HCT116 (cell line): ENCODE measurements around the gene COMMD10. TPM values are rescaled to one million over a fixed set of nuclear protein-coding genes. Genes with fewer than 3 reads are reported as not detected.

Experiments used
- ATAC-seq: fragments of 200-7000 bp; cut with Tn5 transposase; 2 replicates; pipeline ENCODE4 v1.9.1; 2020; ENCODE audit warnings: mild to moderate bottlenecking, moderate library complexity
- BruUV-seq: library from RNA; stranded (reverse); fragments of 400-500 nt; replicated peaks from 2 replicates; lab custom pipeline; 2021; lab: Mats Ljungman, UMichigan
- CTCF ChIA-PET: fragments of 300-600 bp; sonication (Branson Sonifier 250); formaldehyde crosslinking; loops from one replicate; lab custom pipeline; 2021; ENCODE audit warnings: antibody characterized with exemption; lab: Charles Lee
- POLR2A ChIA-PET: fragments of 300-600, 350-600 bp; sonication (Branson Sonifier 250); formaldehyde crosslinking; loops from one replicate; lab custom pipeline; 2021; ENCODE audit warnings: antibody characterized with exemption; lab: Charles Lee
- RAD21 ChIA-PET, 2 experiments: fragments of 300-600 bp; sonication (Branson Sonifier 250); formaldehyde crosslinking; loops; one replicate each; lab custom pipeline; 2023; ENCODE audit warnings: low total read pairs in 2 of 2; ENCODE audit not compliant: uncharacterized antibody in 2 of 2, unreplicated experiment in 2 of 2, low non-redundant PET in 1 of 2; lab: Charles Lee
- DNase-seq: peaks from one replicate; pipeline ENCODE4 v3.0.0-alpha.2; 2010; ENCODE audit warnings: low read depth, low spot score
- H2AFZ ChIP-seq: fragments of 200-600 bp; shearing (Covaris generic), sonication (generic); 2 replicates; pipeline ENCODE4 v1.6.1; 2017; ENCODE audit warnings: low read depth, mixed run types, mixed read lengths, antibody characterized with exemption, low read length; ENCODE audit not compliant: poor library complexity, severe bottlenecking
- H3K27ac ChIP-seq: 2 replicates; pipeline ENCODE4 v1.5.1; 2012; ENCODE audit warnings: low read depth, low read length
- H3K27me3 ChIP-seq: fragments of 200-600 bp; sonication (generic); 2 replicates; pipeline ENCODE4 v1.6.1; 2016; ENCODE audit warnings: mixed run types, low read length, mixed read lengths; ENCODE audit not compliant: insufficient read depth
- H3K36me3 ChIP-seq, 2 experiments: fragments of 200-500 bp in 1 of 2; fragments of 200-600 bp in 1 of 2; sonication (Bioruptor generic) in 1 of 2; sonication (generic) in 1 of 2; 2 replicates each; pipeline versions ENCODE4 v1.5.1 to v1.6.1; 2014 to 2016; ENCODE audit warnings: low read length in 2 of 2, inconsistent platforms in 1 of 2, mixed read lengths in 1 of 2, mixed run types in 1 of 2; ENCODE audit not compliant: insufficient read depth in 2 of 2, control insufficient read depth in 1 of 2
- H3K4me1 ChIP-seq, 2 experiments: fragments of 200-600 bp in 1 of 2; sonication (generic) in 1 of 2; 2 replicates each; pipeline versions ENCODE4 v1.5.1 to v1.6.1; 2012 to 2017; ENCODE audit warnings: low read length in 2 of 2, inconsistent platforms in 1 of 2, mild to moderate bottlenecking in 1 of 2, mixed read lengths in 1 of 2, mixed run types in 1 of 2, moderate library complexity in 1 of 2; ENCODE audit not compliant: insufficient read depth in 2 of 2, control insufficient read depth in 1 of 2
- H3K4me2 ChIP-seq: fragments of 200-600 bp; sonication (generic); 2 replicates; pipeline ENCODE4 v1.6.1; 2017; ENCODE audit warnings: mixed run types, low read length, mixed read lengths
- H3K4me3 ChIP-seq, 2 experiments: fragments of 200-600 bp in 1 of 2; sonication (generic) in 1 of 2; replicated peaks in 1 of 2; 2 replicates each; pipeline ENCODE4 v1.5.1; 2011 to 2016; ENCODE audit warnings: low read length in 2 of 2, control low read depth in 1 of 2, low read depth in 1 of 2, mild to moderate bottlenecking in 1 of 2, mixed read lengths in 1 of 2, mixed run types in 1 of 2
- H3K79me2 ChIP-seq: fragments of 200-600 bp; sonication (generic); 2 replicates; pipeline ENCODE4 v1.6.1; 2017; ENCODE audit warnings: mild to moderate bottlenecking, mixed run types, low read length, moderate library complexity, mixed read lengths; ENCODE audit not compliant: insufficient read depth
- H3K9ac ChIP-seq: fragments of 200-600 bp; sonication (generic); 2 replicates; pipeline ENCODE4 v1.6.1; 2016; ENCODE audit warnings: low read length, mixed read lengths
- H3K9me2 ChIP-seq: fragments of 200-600 bp; sonication (generic), shearing (Covaris generic); 2 replicates; pipeline ENCODE4 v1.6.1; 2017; ENCODE audit warnings: mixed run types, mild to moderate bottlenecking, moderate library complexity; ENCODE audit not compliant: insufficient read depth
- H3K9me3 ChIP-seq, 2 experiments: fragments of 200-500 bp in 1 of 2; fragments of 200-600 bp in 1 of 2; sonication (Bioruptor generic) in 1 of 2; sonication (generic) in 1 of 2; 2 replicates each; pipeline ENCODE4 v1.6.1; 2014 to 2017; ENCODE audit warnings: low read length in 2 of 2, mixed read lengths in 2 of 2, inconsistent platforms in 1 of 2, low read depth in 1 of 2, mild to moderate bottlenecking in 1 of 2, mixed run types in 1 of 2, moderate library complexity in 1 of 2; ENCODE audit not compliant: control insufficient read depth in 1 of 2, insufficient read depth in 1 of 2
- H4K20me1 ChIP-seq: fragments of 200-600 bp; sonication (generic), shearing (Covaris generic); 2 replicates; pipeline ENCODE4 v1.6.1; 2017; ENCODE audit warnings: mixed run types, mild to moderate bottlenecking, moderate library complexity; ENCODE audit not compliant: insufficient read depth
- CBX3 ChIP-seq: IDR thresholded peaks from 2 replicates; pipeline ENCODE4 v1.6.1; 2012; ENCODE audit warnings: low read depth
- ELF1 ChIP-seq: IDR thresholded peaks from 2 replicates; pipeline ENCODE4 v1.6.1; 2012; ENCODE audit warnings: low read depth, borderline replicate concordance
- EZH2 ChIP-seq: fragments of 200-600 bp; sonication (generic); IDR thresholded peaks from 2 replicates; pipeline ENCODE4 v1.6.1; 2017; ENCODE audit warnings: antibody characterized with exemption, mixed run types
- ZNF274 ChIP-seq: fragments of 200-500 bp; sonication (Bioruptor generic); IDR thresholded peaks from 2 replicates; pipeline ENCODE4 v1.6.1; 2014; ENCODE audit warnings: mild to moderate bottlenecking, low read depth, low read length, inconsistent platforms
- intact Hi-C: fragments of 100-400 bp; cut with micrococcal nuclease; formaldehyde crosslinking; loops from 2 replicates; pipeline ENCODE4 v1.10.0; 2022
- total RNA-seq: library from RNA; stranded (reverse); gene quantifications from one replicate; pipeline ENCODE4 v1.2.1, GENCODE V29; 2021; ENCODE audit not compliant: unreplicated experiment
- TF ChIP-seq, protein P1 (sequence below), 3 experiments: fragments of 200-600 bp in 1 of 3; sonication (generic) in 1 of 3; IDR thresholded peaks in 2 of 3; conservative IDR thresholded peaks in 1 of 3; 2 replicates each; pipeline ENCODE4 v1.5.1; 2012 to 2017; ENCODE audit warnings: low read depth in 2 of 3, low read length in 2 of 3, antibody characterized with exemption in 1 of 3, borderline replicate concordance in 1 of 3, control low read depth in 1 of 3, mild to moderate bottlenecking in 1 of 3, mixed read lengths in 1 of 3, mixed run types in 1 of 3, moderate library complexity in 1 of 3; ENCODE audit not compliant: insufficient read depth in 1 of 3
- TF ChIP-seq, protein P2 (sequence below): IDR thresholded peaks from 2 replicates; pipeline ENCODE4 v1.6.1; 2012

Gene COMMD10
- total RNA-seq, 1 experiment from 2014 or later = 35.3 TPM

GRCh38 chr5:116084871-116085715 lies at the start of gene COMMD10 (continued):
- TF ChIP-seq CBX3 = peak; percentile 11; the same call in 1 of the 2 replicates
- TF ChIP-seq EZH2 = no peak
- TF ChIP-seq, protein P1, sequence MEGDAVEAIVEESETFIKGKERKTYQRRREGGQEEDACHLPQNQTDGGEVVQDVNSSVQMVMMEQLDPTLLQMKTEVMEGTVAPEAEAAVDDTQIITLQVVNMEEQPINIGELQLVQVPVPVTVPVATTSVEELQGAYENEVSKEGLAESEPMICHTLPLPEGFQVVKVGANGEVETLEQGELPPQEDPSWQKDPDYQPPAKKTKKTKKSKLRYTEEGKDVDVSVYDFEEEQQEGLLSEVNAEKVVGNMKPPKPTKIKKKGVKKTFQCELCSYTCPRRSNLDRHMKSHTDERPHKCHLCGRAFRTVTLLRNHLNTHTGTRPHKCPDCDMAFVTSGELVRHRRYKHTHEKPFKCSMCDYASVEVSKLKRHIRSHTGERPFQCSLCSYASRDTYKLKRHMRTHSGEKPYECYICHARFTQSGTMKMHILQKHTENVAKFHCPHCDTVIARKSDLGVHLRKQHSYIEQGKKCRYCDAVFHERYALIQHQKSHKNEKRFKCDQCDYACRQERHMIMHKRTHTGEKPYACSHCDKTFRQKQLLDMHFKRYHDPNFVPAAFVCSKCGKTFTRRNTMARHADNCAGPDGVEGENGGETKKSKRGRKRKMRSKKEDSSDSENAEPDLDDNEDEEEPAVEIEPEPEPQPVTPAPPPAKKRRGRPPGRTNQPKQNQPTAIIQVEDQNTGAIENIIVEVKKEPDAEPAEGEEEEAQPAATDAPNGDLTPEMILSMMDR (IDR thresholded peaks at IDR 0.05 in 2 of 3, conservative IDR thresholded peaks at IDR 0.05 in 1 of 3; ENCODE audit: borderline replicate concordance in 1 of 3, insufficient read depth in 1 of 3, low read depth in 2 of 3, low read length in 2 of 3) = no peak

DNA sequence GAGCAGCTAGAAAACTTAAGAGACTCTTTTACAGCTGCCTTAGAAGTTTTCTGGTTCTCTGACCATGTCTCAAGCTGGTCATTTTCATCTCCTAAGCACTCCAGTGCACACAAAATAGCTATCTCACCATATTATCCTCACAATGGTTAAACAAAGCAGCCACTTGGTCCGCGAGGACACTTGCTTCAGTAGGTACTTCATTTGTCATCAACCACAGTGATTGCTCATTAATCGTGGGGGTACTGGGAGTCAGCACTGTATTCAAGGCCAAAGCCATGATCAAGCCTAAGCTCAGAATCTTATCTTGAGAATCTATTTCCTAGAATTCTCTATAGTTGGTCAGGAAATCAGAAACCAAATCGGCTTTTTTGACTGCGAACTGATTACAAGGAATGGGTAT lies 49.7 kb upstream of the COMMD10 start:
- no peak overlapping the region for H3K27ac ChIP-seq
- CTCF ChIA-PET = interaction anchor here (1.3 kb wide), 2 partner anchors 12 to 33 kb away, joined by 3 to 4 read pairs; no protein-coding TSS in a partner anchor
- H3K9me3 ChIP-seq = no peaks in the 10 kb centered on the region

More for the DNA sequence above, 49.7 kb upstream of the COMMD10 start:
- H4K20me1 ChIP-seq = no peaks in the 10 kb centered on the region
- H2AFZ ChIP-seq = no peak overlapping the region
- TF ChIP-seq ZNF274 (no peak), EZH2 (no peak), ELF1 (no peak)
- TF ChIP-seq, protein P2, sequence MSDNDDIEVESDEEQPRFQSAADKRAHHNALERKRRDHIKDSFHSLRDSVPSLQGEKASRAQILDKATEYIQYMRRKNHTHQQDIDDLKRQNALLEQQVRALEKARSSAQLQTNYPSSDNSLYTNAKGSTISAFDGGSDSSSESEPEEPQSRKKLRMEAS = no peak
- RAD21 ChIA-PET = no interaction called here
- H3K27me3 ChIP-seq = no peaks in the 10 kb centered on the region
- no peak for DNase-seq
- H3K4me1 ChIP-seq = peaks cover 26 to 77% of the 10 kb centered on the region in 2 experiments
- no TSS peak for BruUV-seq
- ATAC-seq = no peak
- no peak overlapping the region for H3K4me3 ChIP-seq
- peaks cover 0 to 8% of the 10 kb centered on the region in 2 experiments; a peak in 1 of 4 replicates for H3K36me3 ChIP-seq
- H3K79me2 ChIP-seq = no peaks in the 10 kb centered on the region
- no peak overlapping the region for H3K4me2 ChIP-seq
- H3K9ac ChIP-seq = no peak overlapping the region
- no peaks in the 10 kb centered on the region for H3K9me2 ChIP-seq
- intact Hi-C loops = no loop called here
- POLR2A ChIA-PET = interaction anchor here (0.8 to 1.3 kb wide), 4 partner anchors 107 to 400 kb away, joined by 3 to 5 read pairs (median 4); no protein-coding TSS in a partner anchor
